ENCODE data around the gene RAB11A.
"Not testable (repeated sequence)": the region's sequence is repeated elsewhere in the genome, so short reads cannot be mapped to it uniquely, and the experiment has no call there.

RAB11A gene

DNA sequence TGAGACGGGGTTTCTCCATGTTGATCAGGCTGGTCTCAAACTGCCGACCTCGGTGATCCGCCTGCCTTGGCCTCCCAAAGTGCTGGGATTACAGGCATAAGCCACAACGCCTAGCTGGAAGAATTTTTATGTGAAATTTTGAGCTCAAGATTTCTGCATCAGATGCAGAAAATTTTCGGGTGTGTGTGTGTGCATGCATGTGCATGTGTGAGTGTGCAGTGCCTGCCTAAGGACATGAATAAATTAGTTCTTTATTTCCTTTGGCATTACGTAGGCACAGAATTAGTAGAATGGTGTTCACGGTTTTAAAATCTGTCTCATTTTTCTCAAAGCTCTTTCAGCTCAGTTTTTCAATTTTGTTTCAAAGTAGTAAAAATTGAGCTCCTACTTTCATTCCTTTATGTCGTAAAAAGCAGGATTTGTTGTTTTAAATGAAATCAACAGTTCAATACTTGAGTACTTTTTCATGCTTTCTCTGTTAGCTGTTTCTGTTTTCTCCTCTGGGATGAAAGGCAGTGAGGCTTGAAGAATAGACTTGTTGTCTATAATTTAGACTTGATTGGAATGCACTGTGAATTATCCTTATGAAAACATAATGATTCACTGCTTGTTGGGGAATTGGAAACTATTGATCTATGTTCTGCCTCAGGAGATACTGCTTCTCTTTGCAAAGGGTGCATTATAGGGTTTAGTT lies 23.3 kb upstream of the RAB11A start:
- no peak for DNase-seq (ENCODE audit: low spot score)

DNA sequence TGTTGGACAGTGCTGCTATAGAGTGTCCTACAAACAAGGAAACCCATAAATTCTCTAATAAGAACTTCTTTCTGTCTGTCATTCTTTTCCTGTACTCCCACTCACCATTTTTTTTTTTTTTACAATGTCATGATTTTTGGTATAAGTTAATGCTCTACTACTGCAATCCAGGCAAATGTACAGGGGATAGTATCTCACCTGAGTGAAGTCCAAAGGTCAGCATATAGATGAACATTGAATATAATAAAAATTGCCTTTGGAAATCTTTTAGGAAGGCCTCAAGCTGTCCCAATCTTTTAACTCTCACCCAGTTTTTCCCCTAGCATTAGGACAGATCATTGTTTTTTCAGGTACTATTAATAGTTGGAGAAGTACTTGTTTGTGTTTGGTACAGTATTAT lies 21.3 kb upstream of the RAB11A start:
- no peak for DNase-seq (ENCODE audit: low spot score)

DNA sequence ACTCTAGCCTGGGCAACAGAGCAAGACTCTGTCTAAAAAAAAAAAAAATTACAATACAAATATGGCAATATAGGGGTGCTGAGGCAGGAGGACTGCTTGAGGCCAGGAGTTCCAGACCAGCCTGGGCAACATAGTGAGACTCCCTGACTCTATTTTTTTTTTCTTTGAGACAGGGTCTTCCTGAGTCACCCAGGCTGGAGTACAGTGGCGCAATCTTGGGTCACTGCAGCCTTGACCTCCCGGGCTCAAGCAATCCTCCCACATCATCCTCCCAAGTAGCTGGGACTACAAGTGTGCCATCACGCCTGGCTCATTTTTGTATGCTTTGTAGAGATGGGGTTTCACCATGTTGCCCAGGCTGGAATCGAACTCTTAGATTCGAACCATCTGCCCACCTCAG lies 17.3 kb upstream of the RAB11A start:
- no peak for DNase-seq (ENCODE audit: low spot score)

DNA sequence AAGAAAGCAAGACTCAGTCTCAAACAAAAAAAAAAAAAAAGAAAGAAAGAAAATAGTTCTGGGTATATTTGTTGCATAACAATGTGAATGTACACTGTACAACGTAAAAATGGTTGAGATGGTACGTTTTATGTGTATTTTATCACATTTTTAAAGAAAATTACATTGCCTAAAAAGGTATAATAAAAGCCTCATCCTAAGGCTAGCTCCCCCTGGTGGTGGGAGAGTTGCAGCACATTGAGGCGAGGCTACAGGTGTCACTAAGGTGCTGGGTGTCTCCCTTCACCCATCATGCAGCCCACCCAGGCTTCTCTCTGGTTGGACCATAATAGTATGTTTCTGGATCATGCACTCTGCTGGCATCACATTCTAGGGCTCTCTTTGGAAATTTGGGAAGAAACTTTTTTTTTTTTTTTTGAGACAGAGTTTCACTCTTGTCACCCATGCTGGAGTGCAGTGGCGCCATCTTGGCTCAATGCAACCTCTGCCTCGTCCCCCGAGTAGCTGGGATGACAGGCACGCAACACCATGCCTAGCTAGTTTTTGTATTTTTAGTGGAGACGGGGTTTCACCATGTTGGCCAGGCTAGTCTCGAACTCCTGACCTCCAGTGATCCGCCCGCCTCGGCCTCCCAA lies 12.4 kb upstream of the RAB11A start:
- peak; percentile 52 for DNase-seq (ENCODE audit: low spot score)

DNA sequence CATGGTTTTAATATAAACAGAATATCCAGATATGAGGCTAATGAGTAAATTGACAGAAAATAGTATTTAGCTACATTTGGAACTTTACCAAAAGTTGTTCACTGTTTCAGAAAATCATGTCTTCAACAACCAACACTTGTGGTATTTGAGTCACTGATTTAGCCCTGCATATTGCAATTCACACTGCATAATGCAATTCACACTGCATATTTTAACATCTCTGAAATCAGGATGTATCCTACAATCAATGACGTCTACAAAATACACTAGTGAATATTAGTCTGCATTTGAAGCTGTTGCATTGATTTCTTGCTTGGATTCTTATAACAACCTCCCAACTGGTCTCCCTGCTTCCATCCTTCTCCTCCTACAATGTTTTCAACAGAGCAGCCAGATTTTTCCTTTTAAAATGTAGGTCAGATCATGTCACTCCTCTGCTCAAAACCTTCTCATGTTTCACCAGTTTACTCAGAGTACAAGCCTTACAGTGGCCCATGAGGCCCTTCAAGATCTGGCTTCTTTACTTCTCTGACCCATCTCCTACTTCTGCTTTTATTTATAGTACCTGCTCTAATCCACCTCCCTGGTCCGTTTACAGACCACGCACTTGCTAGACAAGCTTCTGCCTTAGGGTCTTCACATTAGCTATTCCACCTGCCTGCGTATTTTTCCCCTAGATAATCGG lies 11.4 kb upstream of the RAB11A start:
- DNase-seq (ENCODE audit: low spot score) = no peak

DNA sequence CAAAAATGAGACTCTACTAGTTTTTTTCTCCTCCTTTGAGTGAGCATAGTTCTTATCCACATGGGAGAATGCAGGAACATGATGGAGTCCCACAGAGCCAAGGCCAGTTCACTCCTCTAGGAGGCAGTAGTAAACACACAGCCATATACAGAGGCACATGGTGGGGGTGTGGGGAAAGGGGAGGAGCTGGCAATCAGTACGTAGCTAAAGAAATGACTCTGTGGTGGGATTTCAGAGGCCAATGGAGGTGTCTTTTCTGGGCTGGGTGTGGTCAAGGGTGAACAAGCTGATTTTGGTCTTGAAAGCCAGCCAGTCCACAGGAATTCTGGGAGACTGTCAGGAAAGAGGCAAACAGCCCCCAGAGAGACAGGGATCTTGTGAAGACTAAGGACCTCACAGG lies 6.6 kb upstream of the RAB11A start:
- peak; percentile 71 for DNase-seq (ENCODE audit: low spot score)

DNA sequence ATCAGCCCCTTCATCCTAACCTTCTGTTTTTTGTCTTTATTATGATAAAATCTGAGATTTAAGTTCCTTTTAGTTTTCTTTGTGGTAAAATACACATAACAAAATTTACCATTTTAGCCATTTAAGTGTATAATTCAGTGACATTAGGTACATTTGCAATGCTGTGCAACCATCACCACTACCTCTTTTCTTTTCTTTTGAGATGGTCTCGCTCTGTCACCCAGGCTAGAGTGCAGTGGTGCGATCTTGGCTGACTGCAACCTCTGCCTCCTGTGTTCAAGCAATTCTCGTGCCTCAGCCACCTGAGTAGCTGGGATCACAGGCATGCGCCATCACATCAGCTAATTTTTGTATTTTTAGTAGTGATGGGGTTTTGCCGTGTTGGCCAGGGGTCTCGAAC lies 6.2 kb upstream of the RAB11A start:
- no peak for DNase-seq (ENCODE audit: low spot score)

DNA sequence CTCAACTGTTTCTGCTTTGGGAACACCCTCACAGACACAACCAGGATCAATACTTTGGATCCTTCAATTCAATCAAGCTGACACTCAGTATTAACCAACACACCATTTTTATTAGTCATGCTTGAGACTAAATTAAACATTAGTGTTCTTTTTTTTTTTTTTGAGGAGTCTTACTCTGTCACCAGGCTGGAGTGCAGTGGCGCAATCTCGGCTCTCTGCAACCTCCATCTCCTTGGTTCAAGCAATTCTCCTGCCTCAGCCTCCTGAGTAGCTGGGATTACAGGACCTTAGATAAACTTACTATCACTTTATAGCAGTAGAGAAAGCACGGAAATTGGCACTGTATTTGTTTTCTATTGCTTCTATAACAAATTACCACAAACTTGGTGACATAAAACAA lies 2.0 kb upstream of the RAB11A start:
- DNase-seq (ENCODE audit: low spot score) = no peak

DNA sequence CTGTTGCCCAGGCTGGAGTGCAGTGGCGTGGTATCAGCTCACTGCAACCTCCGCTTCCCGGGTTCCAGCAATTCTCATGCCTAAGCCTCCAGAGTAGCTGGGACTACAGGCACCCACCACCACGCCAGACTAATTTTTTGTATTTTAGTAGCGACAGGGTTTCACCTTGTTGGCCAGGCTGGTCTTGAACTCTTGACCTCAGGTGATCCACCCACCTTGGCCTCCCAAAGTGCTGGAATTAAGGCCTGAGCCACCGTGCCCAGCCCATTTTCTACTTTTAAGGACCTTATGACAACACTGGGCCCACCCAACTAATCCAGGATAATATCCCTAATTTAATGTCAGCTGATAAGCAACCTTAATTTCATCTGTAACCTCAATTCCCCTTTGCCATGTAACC lies 1.4 kb upstream of the RAB11A start:
- DNase-seq (ENCODE audit: low spot score) = not testable (repeated sequence)

DNA sequence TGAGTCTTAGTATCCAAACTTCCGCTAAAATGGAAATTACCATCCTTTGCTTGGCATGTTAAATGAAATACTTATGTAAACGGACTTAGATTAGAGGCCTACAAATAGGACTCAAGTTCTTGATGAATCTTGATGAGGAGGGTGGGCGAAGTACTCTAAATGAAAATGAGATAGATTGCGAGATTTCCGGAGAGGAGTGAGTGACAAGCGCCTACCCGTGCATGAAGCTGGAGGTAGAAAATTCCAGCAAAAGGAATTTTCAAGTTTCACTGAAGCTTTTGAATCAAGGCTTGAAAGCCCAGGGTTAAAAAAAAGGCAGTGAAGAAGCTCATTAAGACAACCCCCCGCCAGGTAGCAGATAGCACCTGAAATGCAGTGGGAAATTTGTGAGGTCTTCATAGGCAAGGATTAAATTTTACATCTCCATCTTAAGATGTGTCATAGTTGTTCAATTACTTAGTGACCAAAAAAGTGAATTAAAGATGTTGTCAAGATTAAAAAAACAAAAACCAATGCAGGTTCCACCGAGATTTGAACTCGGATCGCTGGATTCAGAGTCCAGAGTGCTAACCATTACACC lies 655 bp upstream of the RAB11A start:
- DNase-seq (ENCODE audit: low spot score) = no peak

DNA sequence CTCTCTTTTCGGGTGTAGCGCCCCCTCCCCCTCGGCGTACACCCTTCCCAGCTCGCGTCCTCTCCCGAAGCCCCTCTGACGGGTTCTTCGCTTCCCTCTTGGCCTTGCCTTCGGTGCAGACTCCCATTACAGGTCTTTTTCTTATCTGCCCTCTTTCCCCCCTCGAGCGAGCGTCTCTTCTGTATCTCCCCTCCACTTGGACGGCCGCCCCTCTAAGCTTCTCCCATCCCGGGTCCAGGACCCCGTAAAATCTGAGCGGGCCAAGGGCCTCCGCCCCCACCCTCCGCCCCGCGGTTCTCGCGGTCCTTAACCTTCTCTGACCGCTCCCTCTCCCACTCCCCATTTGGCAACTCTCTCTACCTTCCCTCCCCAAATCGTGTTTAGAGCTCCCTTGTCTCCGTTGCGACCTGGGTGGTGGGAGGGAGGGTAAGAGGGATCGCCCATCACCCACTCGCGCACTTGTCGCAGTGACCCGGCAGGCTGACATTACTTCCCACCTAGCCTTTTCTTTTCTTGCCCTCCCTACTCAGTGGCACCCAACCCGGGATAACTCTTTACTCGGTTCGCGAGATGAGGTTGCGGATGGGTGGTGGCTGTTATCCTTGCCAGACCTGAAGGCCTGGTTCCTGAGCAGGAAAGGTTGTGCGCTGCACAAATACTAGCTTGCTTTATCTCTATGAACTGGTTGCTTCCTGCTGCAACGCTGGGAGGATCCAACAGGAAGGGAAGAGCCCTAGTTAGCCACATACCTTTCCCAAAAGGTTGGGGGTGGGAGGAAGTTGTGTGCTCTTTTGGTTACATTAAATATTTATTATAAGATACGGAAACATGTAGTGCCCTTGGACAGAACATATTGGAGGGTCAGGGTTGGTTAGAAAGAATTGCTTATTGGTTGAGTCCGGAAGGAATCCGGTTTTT lies 922 bp downstream of the RAB11A start:
- DNase-seq (ENCODE audit: low spot score) = peak; percentile 32

DNA sequence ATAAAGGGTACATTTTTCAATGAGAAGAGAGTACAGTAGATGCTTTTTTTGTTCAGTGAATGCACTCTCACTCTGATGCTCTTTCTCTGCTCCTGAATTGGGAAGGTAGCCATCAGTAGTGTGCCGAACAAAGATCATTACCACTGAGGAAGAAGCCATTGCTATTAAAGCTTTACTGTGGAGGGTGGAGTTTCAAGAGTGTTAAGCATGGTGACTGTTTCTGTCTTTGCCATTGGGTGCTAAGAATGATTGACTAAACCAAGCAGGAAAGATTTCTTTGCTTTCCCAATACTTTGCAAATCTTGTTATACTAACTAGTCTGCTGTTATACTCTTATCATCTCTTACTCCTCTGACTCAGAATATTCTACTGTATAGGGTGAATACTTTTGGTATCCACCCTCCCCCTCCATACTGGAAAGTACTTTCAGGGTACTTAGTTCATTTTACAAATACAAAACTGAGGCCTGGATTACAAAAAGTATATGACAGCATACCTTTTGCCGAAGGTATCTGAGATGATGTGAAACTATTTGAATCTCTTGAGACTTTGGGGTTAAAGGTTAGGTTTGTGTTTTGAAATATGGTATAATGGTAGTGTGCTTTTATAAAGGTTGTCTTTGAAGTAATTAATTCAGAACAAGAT lies 1.7 kb downstream of the RAB11A start:
- DNase-seq (ENCODE audit: low spot score) = peak; percentile 59

DNA sequence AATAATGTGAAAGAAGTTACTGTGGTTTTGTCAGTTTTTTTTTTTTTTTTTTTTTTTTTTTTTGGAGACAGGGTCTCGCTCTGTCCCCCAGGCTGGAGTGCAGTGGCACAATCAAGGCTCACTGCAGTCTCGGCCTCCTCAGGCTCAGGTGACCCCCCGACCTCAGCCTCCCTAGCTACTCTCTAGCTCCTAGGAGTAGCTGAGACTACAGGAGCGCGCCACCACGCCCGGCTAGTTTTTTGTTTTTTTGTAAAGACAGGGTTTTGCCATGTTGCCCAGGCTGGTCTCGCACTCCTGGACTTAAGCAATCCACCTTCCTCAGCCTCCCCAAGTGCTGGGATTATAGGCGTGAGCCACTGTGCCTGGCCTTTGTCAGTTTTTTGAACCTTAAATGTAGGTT lies 2.6 kb downstream of the RAB11A start:
- DNase-seq (ENCODE audit: low spot score) = not testable (repeated sequence)

DNA sequence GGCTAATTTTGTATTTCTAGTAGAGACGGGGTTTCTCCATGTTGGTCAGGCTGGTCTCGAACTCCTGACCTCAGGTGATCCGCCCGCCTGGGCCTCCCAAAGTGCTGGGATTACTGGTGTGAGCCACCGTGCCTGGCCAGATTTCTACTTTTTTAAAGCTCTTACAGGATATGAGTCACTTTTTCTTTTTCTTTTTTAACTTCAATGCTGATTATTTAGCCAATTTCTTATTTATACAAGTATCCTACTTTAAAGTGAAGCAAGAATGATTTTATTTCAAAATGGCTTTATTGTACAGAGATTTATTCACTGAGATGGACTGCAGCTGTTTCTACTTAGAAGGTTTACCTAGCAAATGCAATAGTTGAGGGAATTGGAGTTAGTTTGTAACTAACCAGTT lies 3.3 kb downstream of the RAB11A start:
- not testable (repeated sequence) for DNase-seq (ENCODE audit: low spot score)

DNA sequence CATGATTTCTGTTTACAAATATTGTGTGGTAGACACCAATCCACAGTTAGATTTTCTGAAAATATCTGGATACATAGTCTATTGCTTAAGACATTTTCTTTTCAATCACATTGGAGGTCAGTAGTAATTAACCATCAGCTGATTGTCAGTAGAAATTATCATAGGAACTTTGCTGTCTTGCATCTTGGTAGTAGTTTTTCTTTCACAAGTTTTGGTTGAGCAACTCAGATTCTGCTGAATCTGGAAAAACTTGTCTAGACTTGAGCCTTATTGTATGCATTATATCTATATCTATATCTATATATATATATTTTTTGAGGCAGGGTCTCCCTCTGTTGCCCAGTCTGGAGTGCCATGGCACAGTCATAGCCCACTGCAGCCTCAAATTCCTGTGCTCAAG lies 4.0 kb downstream of the RAB11A start:
- DNase-seq (ENCODE audit: low spot score) = no peak

DNA sequence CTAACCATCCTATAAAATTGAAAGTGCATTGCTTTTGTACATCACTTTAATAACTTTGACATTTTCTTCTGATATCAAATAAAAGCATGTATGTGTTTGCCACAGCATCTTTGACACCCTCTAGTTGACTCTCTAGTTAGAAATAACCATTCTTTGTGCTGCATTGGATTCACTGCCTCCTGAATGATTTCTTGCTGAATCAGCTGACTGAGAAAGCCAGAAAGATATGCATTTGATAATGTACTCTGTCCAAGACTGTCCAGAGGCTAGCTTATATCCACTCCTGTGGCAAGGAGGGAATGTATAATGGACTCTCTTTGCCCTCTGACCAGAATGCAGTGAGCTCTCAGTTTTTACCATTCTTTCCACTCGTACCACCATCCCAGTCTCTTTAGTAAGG lies 6.2 kb downstream of the RAB11A start:
- DNase-seq (ENCODE audit: low spot score) = no peak

DNA sequence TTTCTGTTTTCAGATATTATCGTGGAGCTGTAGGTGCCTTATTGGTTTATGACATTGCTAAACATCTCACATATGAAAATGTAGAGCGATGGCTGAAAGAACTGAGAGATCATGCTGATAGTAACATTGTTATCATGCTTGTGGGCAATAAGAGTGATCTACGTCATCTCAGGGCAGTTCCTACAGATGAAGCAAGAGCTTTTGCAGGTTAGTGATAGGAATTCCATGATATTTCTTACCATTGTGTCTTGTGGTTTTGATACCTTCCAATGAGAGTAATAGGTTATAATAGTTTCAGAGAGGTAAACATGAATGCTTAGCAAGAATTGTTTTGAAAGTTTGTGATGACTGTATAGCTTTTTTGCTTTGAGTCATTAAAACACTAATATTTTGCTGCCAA lies 8.5 kb downstream of the RAB11A start:
- no peak for DNase-seq (ENCODE audit: low spot score)

DNA sequence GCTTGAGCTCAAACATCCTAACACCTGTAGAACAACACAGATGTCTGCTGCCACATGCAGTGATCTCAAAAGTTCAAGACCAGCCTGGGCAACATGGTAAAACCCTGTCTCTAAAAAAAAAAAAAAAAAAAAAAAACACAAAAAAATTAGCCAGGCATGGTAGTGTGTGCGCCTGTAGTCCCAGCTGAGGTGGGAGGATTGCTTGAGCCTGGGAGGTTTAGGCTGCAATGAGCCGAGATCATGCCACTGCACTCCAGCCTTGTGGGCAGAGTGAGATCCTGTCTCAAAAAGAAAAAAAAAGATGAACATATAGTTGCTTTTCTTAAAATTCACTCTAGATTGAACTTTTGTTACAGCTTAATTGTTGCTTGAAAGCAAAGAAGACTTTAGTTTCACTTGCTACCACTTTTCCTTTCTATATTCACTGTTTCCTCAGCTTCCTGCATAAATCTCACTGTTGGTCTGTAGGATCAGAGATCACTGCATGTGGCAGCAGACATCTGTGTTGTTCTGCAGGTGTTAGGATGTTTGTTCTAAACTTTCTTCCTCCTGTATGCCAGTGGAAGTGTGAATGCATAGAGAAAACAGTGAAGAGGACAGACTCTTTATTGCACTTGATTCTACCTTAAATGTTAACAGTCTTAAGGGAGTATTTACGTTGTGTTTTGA lies 12.6 kb downstream of the RAB11A start:
- DNase-seq (ENCODE audit: low spot score) = no peak

DNA sequence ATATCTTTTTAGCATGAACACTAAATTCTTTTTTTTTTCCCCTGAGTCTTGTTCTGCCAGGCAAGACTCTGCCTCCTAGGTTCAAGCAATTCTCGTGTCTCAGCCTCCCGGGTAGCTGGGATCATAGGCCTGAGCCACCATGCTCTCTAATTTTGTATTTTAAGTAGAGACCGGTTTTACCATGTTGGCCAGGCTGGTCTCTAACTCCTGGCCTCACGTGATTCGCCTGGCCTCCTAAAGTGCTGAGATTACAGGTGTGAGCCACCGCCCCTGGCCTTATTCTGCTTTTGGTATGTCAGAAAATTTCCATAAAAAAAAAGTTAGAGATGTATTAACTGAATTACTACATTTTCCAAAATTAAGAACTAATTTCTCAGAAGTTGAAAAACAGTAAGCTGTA lies 14.3 kb downstream of the RAB11A start:
- no peak for DNase-seq (ENCODE audit: low spot score)

DNA sequence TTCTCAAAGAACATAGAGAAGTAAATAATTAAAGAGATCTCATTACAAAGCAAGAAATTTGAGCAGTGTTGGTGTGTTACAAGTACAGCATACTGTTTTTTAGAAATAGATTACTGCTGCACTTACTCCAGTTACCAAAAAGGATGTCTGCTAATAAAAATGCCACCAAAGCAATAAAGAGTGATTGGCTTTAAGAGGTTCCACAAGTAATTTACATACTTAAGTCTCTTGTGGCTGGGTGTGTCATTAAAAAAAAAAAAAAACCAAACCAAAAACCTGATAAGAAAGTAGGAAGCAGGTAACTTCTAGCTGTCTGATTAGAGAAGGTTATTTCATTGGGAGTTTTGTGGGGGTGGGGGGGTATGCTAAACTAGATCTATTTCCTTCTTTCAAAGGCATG lies 15.2 kb downstream of the RAB11A start:
- DNase-seq (ENCODE audit: low spot score) = no peak

DNA sequence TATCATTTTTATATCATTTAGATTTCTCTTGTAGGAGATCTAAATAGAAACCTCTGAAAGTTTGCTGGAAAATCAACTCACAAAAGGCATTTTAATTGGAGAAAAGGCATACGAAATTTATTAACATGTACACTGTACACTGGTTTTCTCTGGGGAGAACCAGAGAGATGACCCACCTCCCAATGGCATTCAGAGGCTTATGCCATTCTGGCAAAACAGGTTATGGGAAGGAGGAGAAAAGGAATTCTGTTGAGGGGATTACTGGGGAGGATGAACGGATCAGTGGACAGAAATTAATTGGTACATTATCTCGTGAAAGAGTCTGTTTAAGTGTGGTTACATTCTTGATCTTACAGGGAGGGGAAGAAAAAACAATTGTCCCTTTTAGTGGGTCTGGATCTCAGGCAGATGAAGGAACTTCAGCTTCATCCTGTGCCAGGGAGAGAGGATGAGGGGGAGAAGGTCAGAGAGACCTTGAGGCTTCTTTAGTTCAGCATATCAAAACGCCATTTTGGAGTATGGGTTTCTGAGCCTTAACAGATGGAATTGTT lies 16.5 kb downstream of the RAB11A start:
- no peak for DNase-seq (ENCODE audit: low spot score)

All from HuH-7 (cell line).